Loucy (cell line): ENCODE measurements around the gene HS3ST4.

Experiments used
- H2AFZ ChIP-seq: fragments of 200-600 bp; sonication (generic); 2 replicates; pipeline ENCODE4 v1.6.0; 2016; ENCODE audit warnings: antibody characterized with exemption, mild to moderate bottlenecking, low read length, moderate library complexity
- H3F3A ChIP-seq: fragments of 200-600 bp; 2 replicates; pipeline ENCODE4 v1.6.0; 2016; ENCODE audit warnings: antibody characterized with exemption, low read depth, mild to moderate bottlenecking
- H3K27me3 ChIP-seq: fragments of 200-600 bp; sonication (generic); 2 replicates; pipeline ENCODE4 v1.6.1; 2014; ENCODE audit warnings: low read length, mild to moderate bottlenecking; ENCODE audit not compliant: insufficient read depth, poor library complexity, severe bottlenecking
- H3K36me3 ChIP-seq: fragments of 200-600 bp; sonication (generic); 2 replicates; pipeline ENCODE4 v1.6.1; 2016; ENCODE audit warnings: low read length; ENCODE audit not compliant: insufficient read depth
- H3K4me1 ChIP-seq: fragments of 200-600 bp; sonication (generic); 2 replicates; pipeline ENCODE4 v1.5.1; 2014; ENCODE audit warnings: low read length, mild to moderate bottlenecking; ENCODE audit not compliant: insufficient read depth, poor library complexity, severe bottlenecking
- H3K4me2 ChIP-seq: fragments of 200-600 bp; sonication (generic); 2 replicates; pipeline ENCODE4 v1.6.0; 2014; ENCODE audit warnings: antibody characterized with exemption, low read length, low read depth, mild to moderate bottlenecking; ENCODE audit not compliant: poor library complexity, severe bottlenecking
- H3K4me3 ChIP-seq: fragments of 200-600 bp; sonication (generic); 2 replicates; pipeline ENCODE4 v1.5.1; 2014; ENCODE audit warnings: low read length, mild to moderate bottlenecking, mixed read lengths; ENCODE audit not compliant: poor library complexity, severe bottlenecking
- H3K79me2 ChIP-seq: fragments of 200-600 bp; sonication (generic); 2 replicates; pipeline ENCODE4 v1.6.1; 2014; ENCODE audit warnings: low read length; ENCODE audit not compliant: insufficient read depth
- H3K9ac ChIP-seq: fragments of 200-600 bp; sonication (generic); 2 replicates; pipeline ENCODE4 v1.6.0; 2014; ENCODE audit warnings: mild to moderate bottlenecking, low read depth, low read length, moderate library complexity; ENCODE audit not compliant: poor library complexity, severe bottlenecking
- H3K9me2 ChIP-seq: fragments of 200-600 bp; sonication (generic); replicated peaks from 2 replicates; pipeline ENCODE4 v1.6.1; 2016; ENCODE audit warnings: low read depth, low read length, mixed read lengths
- H3K9me3 ChIP-seq: fragments of 200-600 bp; sonication (generic); 2 replicates; pipeline ENCODE4 v1.6.1; 2014; ENCODE audit warnings: mild to moderate bottlenecking, antibody characterized with exemption, low read length, low read depth; ENCODE audit not compliant: insufficient read depth
- H4K20me1 ChIP-seq: fragments of 200-600 bp; sonication (generic); 2 replicates; pipeline ENCODE4 v1.6.0; 2014; ENCODE audit warnings: antibody characterized with exemption, low read length, mild to moderate bottlenecking; ENCODE audit not compliant: insufficient read depth, poor library complexity, severe bottlenecking
- CTCF ChIP-seq: fragments of 200-600 bp; sonication (generic); conservative IDR thresholded peaks from 2 replicates; pipeline ENCODE4 v1.5.1; 2014; ENCODE audit warnings: mild to moderate bottlenecking, antibody characterized with exemption, low read length
- EZH2phosphoT487 ChIP-seq: fragments of 200-600 bp; IDR thresholded peaks from 2 replicates; pipeline ENCODE4 v1.6.1; 2018; ENCODE audit warnings: antibody characterized with exemption, mild to moderate bottlenecking, moderate library complexity, borderline replicate concordance

HS3ST4 gene

DNA sequence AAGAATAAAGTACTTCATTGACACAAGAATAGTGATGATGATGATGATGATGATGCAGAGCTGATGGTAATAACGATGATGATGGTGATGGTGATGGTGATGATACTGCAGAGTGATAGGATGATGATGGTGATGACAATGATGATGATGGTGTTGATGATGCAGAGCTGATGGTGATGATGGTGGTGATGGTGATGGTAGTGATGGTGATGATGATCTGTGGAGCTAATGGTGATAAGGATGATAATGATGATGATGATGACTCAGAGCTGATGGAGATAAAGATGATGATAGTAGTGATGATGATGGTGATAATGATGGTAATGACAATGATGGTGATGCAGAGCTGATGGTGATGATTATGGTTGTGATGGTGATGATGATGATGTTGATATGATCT, 448.1 kb downstream of the HS3ST4 start:
- Histone ChIP-seq H3K27me3 (no peaks in the 10 kb centered on the region), H3F3A (no peaks in the 10 kb centered on the region), H3K4me1 (no peaks in the 10 kb centered on the region), H3K9ac (no peak overlapping the region), H2AFZ (no peak overlapping the region), H3K9me2 (no peaks in the 10 kb centered on the region), H4K20me1 (no peaks in the 10 kb centered on the region), H3K4me3 (no peak overlapping the region), H3K79me2 (no peaks in the 10 kb centered on the region), H3K9me3 (no peaks in the 10 kb centered on the region), H3K4me2 (no peak overlapping the region), H3K36me3 (no peaks in the 10 kb centered on the region)
- no peak for TF ChIP-seq EZH2phosphoT487

- Histone ChIP-seq H3K9me3 (no peaks in the 10 kb centered on the region; the same call in 1 of the 2 replicates), H3K4me3 (no peak overlapping the region), H4K20me1 (no peaks in the 10 kb centered on the region), H3K4me1 (no peaks in the 10 kb centered on the region), H3K27me3 (no peaks in the 10 kb centered on the region), H3K36me3 (no peaks in the 10 kb centered on the region), H3K4me2 (no peak overlapping the region), H3K9me2 (no peaks in the 10 kb centered on the region), H2AFZ (no peak overlapping the region), H3F3A (no peaks in the 10 kb centered on the region), H3K9ac (no peak overlapping the region), H3K79me2 (no peaks in the 10 kb centered on the region)
- TF ChIP-seq CTCF (no peak), EZH2phosphoT487 (no peak)
These were observed 457.8 kb downstream of the HS3ST4 start for GRCh38 chr16:26149364-26150190.

GRCh38 chr16:26155221-26155620, 463.5 kb downstream of the HS3ST4 start:
- Histone ChIP-seq H3K4me1 (no peaks in the 10 kb centered on the region), H3K36me3 (no peaks in the 10 kb centered on the region), H4K20me1 (no peaks in the 10 kb centered on the region), H3K4me3 (no peak overlapping the region), H3K9me2 (no peaks in the 10 kb centered on the region), H3F3A (no peaks in the 10 kb centered on the region), H3K27me3 (no peaks in the 10 kb centered on the region), H3K4me2 (no peak overlapping the region), H3K9ac (no peak overlapping the region), H3K79me2 (no peaks in the 10 kb centered on the region), H2AFZ (no peak overlapping the region), H3K9me3 (no peaks in the 10 kb centered on the region)
- no peak for TF ChIP-seq CTCF
- TF ChIP-seq EZH2phosphoT487 = no peak

GRCh38 chr16:26157319-26157718, 465.6 kb downstream of the HS3ST4 start:
- no peak for TF ChIP-seq EZH2phosphoT487
- TF ChIP-seq CTCF = no peak
- H3K4me1 ChIP-seq = no peaks in the 10 kb centered on the region
- no peak overlapping the region for H3K9ac ChIP-seq
- no peaks in the 10 kb centered on the region for H3F3A ChIP-seq
- no peak overlapping the region for H3K4me2 ChIP-seq
- H3K9me3 ChIP-seq = no peaks in the 10 kb centered on the region
- H3K9me2 ChIP-seq = no peaks in the 10 kb centered on the region
- H2AFZ ChIP-seq = no peak overlapping the region
- H3K79me2 ChIP-seq = no peaks in the 10 kb centered on the region
- no peaks in the 10 kb centered on the region for H4K20me1 ChIP-seq
- H3K27me3 ChIP-seq = no peaks in the 10 kb centered on the region
- H3K36me3 ChIP-seq = no peaks in the 10 kb centered on the region
- no peak overlapping the region for H3K4me3 ChIP-seq
